Left hindlimb (tissue), 1 donor: ENCODE data around the gene KSR1.

Source experiments
- DNase-seq: peaks from one replicate; pipeline ENCODE4 v3.0.0-alpha.2; 2018

The KSR1 gene

GRCh38 chr17:27539794-27540317 is 83.6 kb downstream of the KSR1 start:
- DNase-seq, result no peak

- peak; percentile 75 for DNase-seq
Observed at GRCh38 chr17:27540318-27541101, 84.3 kb downstream of the KSR1 start.

- no peak for DNase-seq
Observed at GRCh38 chr17:27541301-27542023, 85.2 kb downstream of the KSR1 start.

GRCh38 chr17:27542841-27543463 is 86.7 kb downstream of the KSR1 start:
- DNase-seq, result no peak

- no peak for DNase-seq
Observed at GRCh38 chr17:27543464-27543856, 87.2 kb downstream of the KSR1 start.

- no peak for DNase-seq
Observed at GRCh38 chr17:27543958-27544349, 87.7 kb downstream of the KSR1 start.

GRCh38 chr17:27544350-27545131 is 88.3 kb downstream of the KSR1 start:
- DNase-seq, result peak; percentile 52

GRCh38 chr17:27545562-27546229 is 89.4 kb downstream of the KSR1 start:
- no peak for DNase-seq

- no peak for DNase-seq
Observed at GRCh38 chr17:27546624-27547300, 90.5 kb downstream of the KSR1 start.

GRCh38 chr17:27547301-27547683 is 91.0 kb downstream of the KSR1 start:
- no peak for DNase-seq

- no peak for DNase-seq
Observed at GRCh38 chr17:27548369-27548768, 92.1 kb downstream of the KSR1 start.

GRCh38 chr17:27549251-27549893 is 93.1 kb downstream of the KSR1 start:
- no peak for DNase-seq

- DNase-seq, result no peak
Observed at GRCh38 chr17:27550291-27550930, 94.2 kb downstream of the KSR1 start.

GRCh38 chr17:27550974-27551505 is 94.8 kb downstream of the KSR1 start:
- no peak for DNase-seq

- no peak for DNase-seq
Observed at GRCh38 chr17:27551701-27552248, 95.5 kb downstream of the KSR1 start.

- DNase-seq, result no peak
Observed at GRCh38 chr17:27552276-27552732, 96.1 kb downstream of the KSR1 start.

- DNase-seq, result peak; percentile 17
Observed at GRCh38 chr17:27553019-27553511, 96.8 kb downstream of the KSR1 start.

GRCh38 chr17:27554152-27554551 is 97.9 kb downstream of the KSR1 start:
- peak; percentile 26 for DNase-seq

GRCh38 chr17:27554911-27555310 is 98.7 kb downstream of the KSR1 start:
- no peak for DNase-seq

- DNase-seq, result peak; percentile 8
Observed at GRCh38 chr17:27555339-27555738, 99.1 kb downstream of the KSR1 start.
